ENCODE data around the gene ANGPT4. TPM values are rescaled to one million over a fixed set of nuclear protein-coding genes. Genes with fewer than 3 reads are reported as not detected.
A peak's percentile ranks its signal among the peaks of the same experiment; 100 is the strongest.

The ANGPT4 gene
- total and polyA plus RNA-seq, 2 of the 13 experiments (the other 11 are each of a cell fraction or from before 2014, with no cell fraction given): not detected

DNA sequence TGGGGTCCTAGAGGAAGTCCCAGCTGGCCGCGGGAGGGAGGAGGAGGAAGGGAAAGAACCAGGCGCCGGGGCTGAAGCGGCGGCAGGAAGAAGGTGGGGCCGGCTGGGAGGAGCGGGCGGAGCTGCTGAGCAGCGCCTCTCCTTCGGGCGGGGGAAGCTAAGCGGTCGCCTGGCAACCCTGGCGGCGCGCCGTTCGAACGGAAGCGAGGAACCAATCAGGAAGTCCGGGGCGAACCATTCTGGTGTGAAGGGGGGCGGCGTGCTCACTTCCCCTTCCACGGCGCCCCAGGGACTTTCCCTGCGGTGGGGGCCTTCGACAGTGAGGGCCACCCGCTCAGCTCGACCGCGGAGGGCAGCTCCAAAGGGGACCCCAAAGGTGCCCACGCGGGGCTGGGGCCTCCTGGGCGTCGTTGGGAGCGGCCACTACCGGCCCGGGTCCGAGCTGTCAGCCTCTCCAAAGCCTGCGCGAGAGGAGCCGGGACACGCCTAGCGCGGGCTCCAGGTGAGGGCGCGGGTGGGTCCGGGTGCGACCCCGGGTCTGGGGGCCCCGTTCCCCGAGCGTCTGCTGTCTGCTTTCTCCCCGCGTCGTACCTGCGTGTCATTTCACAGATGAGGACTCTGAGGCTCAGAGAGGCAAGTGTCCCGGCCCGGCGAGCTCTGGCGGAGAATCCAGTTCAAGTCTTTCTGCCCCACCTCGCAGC lies 82.5 kb downstream of the ANGPT4 start, which contains the start of gene FAM110A (continued):
- TF ChIP-seq SNRNP70 (IDR thresholded peaks at IDR 0.05; ENCODE audit: low read depth, low read length) (no peak), SCMH1 (CRISPR knock-in tag; IDR thresholded peaks at IDR 0.05; ENCODE audit: borderline replicate concordance) (no peak), ZNF10 (CRISPR knock-in tag; IDR thresholded peaks at IDR 0.05; ENCODE audit: borderline replicate concordance, low read depth) (no peak), ESRRA (CRISPR knock-in tag; IDR thresholded peaks at IDR 0.05; ENCODE audit: low read depth) (no peak), KLF15 (CRISPR knock-in tag; IDR thresholded peaks at IDR 0.05; ENCODE audit: borderline replicate concordance) (peak; percentile 71; the same call in 1 of the 2 replicates), MIXL1 (CRISPR knock-in tag; IDR thresholded peaks at IDR 0.05) (no peak), ATAD3A (CRISPR knock-in tag; IDR thresholded peaks at IDR 0.05) (no peak), STAT5B (CRISPR knock-in tag; IDR thresholded peaks at IDR 0.05) (peak; percentile 93; the same call in 1 of the 2 replicates), ZEB1 (IDR thresholded peaks at IDR 0.05; ENCODE audit: insufficient replicate concordance, low read depth) (no peak), ZBTB7B (CRISPR knock-in tag; IDR thresholded peaks at IDR 0.05) (peak; percentile 52; the same call in 1 of the 2 replicates), JDP2 (CRISPR knock-in tag; IDR thresholded peaks at IDR 0.05; ENCODE audit: borderline replicate concordance) (no peak), ZNF549 (CRISPR knock-in tag; IDR thresholded peaks at IDR 0.05) (no peak), TOPORS (CRISPR knock-in tag; IDR thresholded peaks at IDR 0.05) (0 out of 2 replicates have a peak, but pooled peaks have one; percentile 56), HOXA9 (CRISPR knock-in tag; IDR thresholded peaks at IDR 0.05; ENCODE audit: borderline replicate concordance) (no peak), ZBTB3 (CRISPR knock-in tag; IDR thresholded peaks at IDR 0.05; ENCODE audit: borderline replicate concordance, low read depth) (no peak), HNRNPLL (IDR thresholded peaks at IDR 0.05; ENCODE audit: low read depth, low read length, poor library complexity, severe bottlenecking) (peak; percentile 76), ATF1 (CRISPR knock-in tag; IDR thresholded peaks at IDR 0.05) (no peak), ADNP (CRISPR knock-in tag; IDR thresholded peaks at IDR 0.05) (no peak)
- TF ChIP-seq, protein P1, sequence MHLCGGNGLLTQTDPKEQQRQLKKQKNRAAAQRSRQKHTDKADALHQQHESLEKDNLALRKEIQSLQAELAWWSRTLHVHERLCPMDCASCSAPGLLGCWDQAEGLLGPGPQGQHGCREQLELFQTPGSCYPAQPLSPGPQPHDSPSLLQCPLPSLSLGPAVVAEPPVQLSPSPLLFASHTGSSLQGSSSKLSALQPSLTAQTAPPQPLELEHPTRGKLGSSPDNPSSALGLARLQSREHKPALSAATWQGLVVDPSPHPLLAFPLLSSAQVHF (CRISPR knock-in tag; IDR thresholded peaks at IDR 0.05): no peak
- TF ChIP-seq, protein P2, sequence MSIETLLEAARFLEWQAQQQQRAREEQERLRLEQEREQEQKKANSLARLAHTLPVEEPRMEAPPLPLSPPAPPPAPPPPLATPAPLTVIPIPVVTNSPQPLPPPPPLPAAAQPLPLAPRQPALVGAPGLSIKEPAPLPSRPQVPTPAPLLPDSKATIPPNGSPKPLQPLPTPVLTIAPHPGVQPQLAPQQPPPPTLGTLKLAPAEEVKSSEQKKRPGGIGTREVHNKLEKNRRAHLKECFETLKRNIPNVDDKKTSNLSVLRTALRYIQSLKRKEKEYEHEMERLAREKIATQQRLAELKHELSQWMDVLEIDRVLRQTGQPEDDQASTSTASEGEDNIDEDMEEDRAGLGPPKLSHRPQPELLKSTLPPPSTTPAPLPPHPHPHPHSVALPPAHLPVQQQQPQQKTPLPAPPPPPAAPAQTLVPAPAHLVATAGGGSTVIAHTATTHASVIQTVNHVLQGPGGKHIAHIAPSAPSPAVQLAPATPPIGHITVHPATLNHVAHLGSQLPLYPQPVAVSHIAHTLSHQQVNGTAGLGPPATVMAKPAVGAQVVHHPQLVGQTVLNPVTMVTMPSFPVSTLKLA (IDR thresholded peaks at IDR 0.05): peak; percentile 29; the same call in 1 of the 2 replicates
- TF ChIP-seq, protein P3, sequence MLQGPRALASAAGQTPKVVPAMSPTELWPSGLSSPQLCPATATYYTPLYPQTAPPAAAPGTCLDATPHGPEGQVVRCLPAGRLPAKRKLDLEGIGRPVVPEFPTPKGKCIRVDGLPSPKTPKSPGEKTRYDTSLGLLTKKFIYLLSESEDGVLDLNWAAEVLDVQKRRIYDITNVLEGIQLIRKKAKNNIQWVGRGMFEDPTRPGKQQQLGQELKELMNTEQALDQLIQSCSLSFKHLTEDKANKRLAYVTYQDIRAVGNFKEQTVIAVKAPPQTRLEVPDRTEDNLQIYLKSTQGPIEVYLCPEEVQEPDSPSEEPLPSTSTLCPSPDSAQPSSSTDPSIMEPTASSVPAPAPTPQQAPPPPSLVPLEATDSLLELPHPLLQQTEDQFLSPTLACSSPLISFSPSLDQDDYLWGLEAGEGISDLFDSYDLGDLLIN (CRISPR knock-in tag; IDR thresholded peaks at IDR 0.05; ENCODE audit: borderline replicate concordance): no peak; the same call in 1 of the 2 replicates
- TF ChIP-seq, protein P4, sequence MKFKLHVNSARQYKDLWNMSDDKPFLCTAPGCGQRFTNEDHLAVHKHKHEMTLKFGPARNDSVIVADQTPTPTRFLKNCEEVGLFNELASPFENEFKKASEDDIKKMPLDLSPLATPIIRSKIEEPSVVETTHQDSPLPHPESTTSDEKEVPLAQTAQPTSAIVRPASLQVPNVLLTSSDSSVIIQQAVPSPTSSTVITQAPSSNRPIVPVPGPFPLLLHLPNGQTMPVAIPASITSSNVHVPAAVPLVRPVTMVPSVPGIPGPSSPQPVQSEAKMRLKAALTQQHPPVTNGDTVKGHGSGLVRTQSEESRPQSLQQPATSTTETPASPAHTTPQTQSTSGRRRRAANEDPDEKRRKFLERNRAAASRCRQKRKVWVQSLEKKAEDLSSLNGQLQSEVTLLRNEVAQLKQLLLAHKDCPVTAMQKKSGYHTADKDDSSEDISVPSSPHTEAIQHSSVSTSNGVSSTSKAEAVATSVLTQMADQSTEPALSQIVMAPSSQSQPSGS (CRISPR knock-in tag; IDR thresholded peaks at IDR 0.05): peak; percentile 52; the same call in 1 of the 2 replicates
- TF ChIP-seq, protein P5, sequence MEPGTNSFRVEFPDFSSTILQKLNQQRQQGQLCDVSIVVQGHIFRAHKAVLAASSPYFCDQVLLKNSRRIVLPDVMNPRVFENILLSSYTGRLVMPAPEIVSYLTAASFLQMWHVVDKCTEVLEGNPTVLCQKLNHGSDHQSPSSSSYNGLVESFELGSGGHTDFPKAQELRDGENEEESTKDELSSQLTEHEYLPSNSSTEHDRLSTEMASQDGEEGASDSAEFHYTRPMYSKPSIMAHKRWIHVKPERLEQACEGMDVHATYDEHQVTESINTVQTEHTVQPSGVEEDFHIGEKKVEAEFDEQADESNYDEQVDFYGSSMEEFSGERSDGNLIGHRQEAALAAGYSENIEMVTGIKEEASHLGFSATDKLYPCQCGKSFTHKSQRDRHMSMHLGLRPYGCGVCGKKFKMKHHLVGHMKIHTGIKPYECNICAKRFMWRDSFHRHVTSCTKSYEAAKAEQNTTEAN (CRISPR knock-in tag; conservative IDR thresholded peaks at IDR 0.05): no peak; the same call in 1 of the 2 replicates
